PC-3 (cell line): ENCODE measurements around the gene CTSA. TPM values are rescaled to one million over a fixed set of nuclear protein-coding genes. Genes with fewer than 3 reads are reported as not detected.

Source experiments
- ATAC-seq: fragments of 200-7000 bp; cut with Tn5 transposase; 2 replicates; pipeline ENCODE4 v1.9.1; 2020; ENCODE audit warnings: mild to moderate bottlenecking, moderate library complexity
- BruUV-seq: library from RNA; stranded (reverse); fragments of 400-500 nt; replicated peaks from 2 replicates; lab custom pipeline; 2021; lab: Mats Ljungman, UMichigan
- CTCF ChIA-PET: fragments of 300-600 bp; sonication (Branson Sonifier 250); formaldehyde crosslinking; loops from one replicate; lab custom pipeline; 2022; ENCODE audit warnings: antibody characterized with exemption; lab: Charles Lee
- POLR2A ChIA-PET: fragments of 300-600 bp; sonication (Branson Sonifier 250); formaldehyde crosslinking; loops from one replicate; lab custom pipeline; 2022; ENCODE audit warnings: antibody characterized with exemption; ENCODE audit not compliant: unreplicated experiment; lab: Charles Lee
- DNase-seq: peaks from one replicate; pipeline ENCODE4 v3.0.0-alpha.2; 2015
- H2AFZ ChIP-seq: fragments of 300-600 bp; sonication (generic); 2 replicates; pipeline ENCODE4 v1.6.0; 2016; ENCODE audit warnings: antibody characterized with exemption, low read length
- H3F3A ChIP-seq: fragments of 300-600 bp; sonication (generic); one replicate; pipeline ENCODE4 v1.6.0; 2017; ENCODE audit warnings: antibody characterized with exemption, low read length, control low read depth, mild to moderate bottlenecking; ENCODE audit not compliant: unreplicated experiment
- H3K27ac ChIP-seq: fragments of 300-600 bp; sonication (generic); 2 replicates; pipeline ENCODE4 v1.5.1; 2016; ENCODE audit warnings: mild to moderate bottlenecking, low read length
- H3K27me3 ChIP-seq: fragments of 300-600 bp; sonication (generic); 2 replicates; pipeline ENCODE4 v1.6.1; 2016; ENCODE audit warnings: low read length, mixed read lengths
- H3K36me3 ChIP-seq: fragments of 300-600 bp; sonication (generic); 2 replicates; pipeline ENCODE4 v1.6.1; 2016; ENCODE audit warnings: low read depth, mixed run types, low read length, mixed read lengths
- H3K4me1 ChIP-seq: fragments of 300-600 bp; sonication (generic); 2 replicates; pipeline ENCODE4 v1.5.1; 2016; ENCODE audit warnings: low read length; ENCODE audit not compliant: insufficient read depth
- H3K4me2 ChIP-seq: fragments of 300-600 bp; sonication (generic); 2 replicates; pipeline ENCODE4 v1.6.0; 2016; ENCODE audit warnings: low read length
- H3K4me3 ChIP-seq: fragments of 300-600 bp; sonication (generic); 2 replicates; pipeline ENCODE4 v1.5.1; 2016; ENCODE audit warnings: mild to moderate bottlenecking, low read length, mixed read lengths
- H3K79me2 ChIP-seq: fragments of 300-600 bp; sonication (generic); 2 replicates; pipeline ENCODE4 v1.6.1; 2017; ENCODE audit warnings: low read length, mixed read lengths
- H3K9ac ChIP-seq: fragments of 300-600 bp; sonication (generic); 2 replicates; pipeline ENCODE4 v1.6.0; 2016; ENCODE audit warnings: mild to moderate bottlenecking, low read length
- H3K9me2 ChIP-seq: fragments of 300-600 bp; sonication (generic); replicated peaks from 2 replicates; pipeline ENCODE4 v1.6.1; 2016; ENCODE audit warnings: mixed run types, low read length, mixed read lengths
- H3K9me3 ChIP-seq: fragments of 300-600 bp; sonication (generic); 2 replicates; pipeline ENCODE4 v1.6.1; 2016; ENCODE audit warnings: low read length, mixed read lengths
- H4K20me1 ChIP-seq: fragments of 300-600 bp; sonication (generic); 2 replicates; pipeline ENCODE4 v1.6.1; 2016; ENCODE audit warnings: low read length, mixed read lengths
- EZH2 ChIP-seq: fragments of 300-600 bp; sonication (generic); IDR thresholded peaks from one replicate; pipeline ENCODE4 v1.6.1; 2017; ENCODE audit warnings: antibody characterized with exemption, mild to moderate bottlenecking, low read length; ENCODE audit not compliant: unreplicated experiment
- EZH2phosphoT487 ChIP-seq: fragments of 300-600 bp; sonication (generic); IDR thresholded peaks from 2 replicates; pipeline ENCODE4 v1.6.1; 2018; ENCODE audit warnings: mild to moderate bottlenecking, antibody characterized with exemption, low read length, borderline replicate concordance
- intact Hi-C: fragments of 100-400 bp; cut with micrococcal nuclease; formaldehyde crosslinking; loops from 2 replicates; pipeline ENCODE4 v1.9.0; 2023
- total RNA-seq: library from RNA; depleted of rRNA; stranded (reverse); fragments of >200 nt; gene quantifications from 2 replicates; pipeline ENCODE4 v1.2.3, GENCODE V29; 2014
- TF ChIP-seq, protein P1 (sequence below): fragments of 300-600 bp; sonication (generic); conservative IDR thresholded peaks from 2 replicates; pipeline ENCODE4 v1.5.1; 2017; ENCODE audit warnings: antibody characterized with exemption, low read depth, mild to moderate bottlenecking, low read length

The CTSA gene
- total RNA-seq, 1 experiment from 2014 or later, result 129 TPM

- no peaks in the 10 kb centered on the region for H3K9me3 ChIP-seq
- H4K20me1 ChIP-seq, result no peaks in the 10 kb centered on the region
- TF ChIP-seq EZH2, result no peak
- TF ChIP-seq, protein P1, sequence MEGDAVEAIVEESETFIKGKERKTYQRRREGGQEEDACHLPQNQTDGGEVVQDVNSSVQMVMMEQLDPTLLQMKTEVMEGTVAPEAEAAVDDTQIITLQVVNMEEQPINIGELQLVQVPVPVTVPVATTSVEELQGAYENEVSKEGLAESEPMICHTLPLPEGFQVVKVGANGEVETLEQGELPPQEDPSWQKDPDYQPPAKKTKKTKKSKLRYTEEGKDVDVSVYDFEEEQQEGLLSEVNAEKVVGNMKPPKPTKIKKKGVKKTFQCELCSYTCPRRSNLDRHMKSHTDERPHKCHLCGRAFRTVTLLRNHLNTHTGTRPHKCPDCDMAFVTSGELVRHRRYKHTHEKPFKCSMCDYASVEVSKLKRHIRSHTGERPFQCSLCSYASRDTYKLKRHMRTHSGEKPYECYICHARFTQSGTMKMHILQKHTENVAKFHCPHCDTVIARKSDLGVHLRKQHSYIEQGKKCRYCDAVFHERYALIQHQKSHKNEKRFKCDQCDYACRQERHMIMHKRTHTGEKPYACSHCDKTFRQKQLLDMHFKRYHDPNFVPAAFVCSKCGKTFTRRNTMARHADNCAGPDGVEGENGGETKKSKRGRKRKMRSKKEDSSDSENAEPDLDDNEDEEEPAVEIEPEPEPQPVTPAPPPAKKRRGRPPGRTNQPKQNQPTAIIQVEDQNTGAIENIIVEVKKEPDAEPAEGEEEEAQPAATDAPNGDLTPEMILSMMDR, result no peak
- TF ChIP-seq EZH2phosphoT487, result no peak
- H3K4me3 ChIP-seq, result no peak overlapping the region
- no TSS peak for BruUV-seq
- H3K4me2 ChIP-seq, result no peak overlapping the region
- no peaks in the 10 kb centered on the region for H3F3A ChIP-seq
- POLR2A ChIA-PET, result no interaction called here
- ATAC-seq (no peak), DNase-seq (no peak)
- H3K9ac ChIP-seq, result no peak overlapping the region
- H3K27ac ChIP-seq, result no peak overlapping the region
- intact Hi-C loops, result no loop called here
- no peaks in the 10 kb centered on the region for H3K27me3 ChIP-seq
- CTCF ChIA-PET, result no interaction called here
- H3K36me3 ChIP-seq, result peaks cover 50% of the 10 kb centered on the region
- H3K79me2 ChIP-seq, result no peaks in the 10 kb centered on the region
- H2AFZ ChIP-seq, result no peak overlapping the region
- H3K9me2 ChIP-seq, result no peaks in the 10 kb centered on the region
- no peaks in the 10 kb centered on the region for H3K4me1 ChIP-seq
These were observed 55.2 kb downstream of the CTSA start for GRCh38 chr20:45946149-45946970.

GRCh38 chr20:45947110-45947866 lies 56.2 kb downstream of the CTSA start:
- ChIA-PET POLR2A (no interaction called here), CTCF (no interaction called here)
- intact Hi-C loops, result no loop called here
- peaks cover 57% of the 10 kb centered on the region for H3K36me3 ChIP-seq
- TF ChIP-seq EZH2phosphoT487, result no peak
- TF ChIP-seq EZH2, result no peak
- TF ChIP-seq, protein P1, result no peak
- no peak overlapping the region for H2AFZ ChIP-seq
- no peaks in the 10 kb centered on the region for H3K9me3 ChIP-seq
- no peaks in the 10 kb centered on the region for H3K9me2 ChIP-seq
- no peak overlapping the region for H3K4me3 ChIP-seq
- H3K9ac ChIP-seq, result no peak overlapping the region
- H3K27me3 ChIP-seq, result no peaks in the 10 kb centered on the region
- DNase-seq, result no peak
- no peaks in the 10 kb centered on the region for H4K20me1 ChIP-seq
- no peak overlapping the region for H3K4me2 ChIP-seq
- no peak for ATAC-seq
- no peaks in the 10 kb centered on the region for H3K4me1 ChIP-seq
- no peaks in the 10 kb centered on the region for H3K79me2 ChIP-seq
- H3F3A ChIP-seq, result no peaks in the 10 kb centered on the region
- no peak overlapping the region for H3K27ac ChIP-seq
- TSS peak; percentile 2 for BruUV-seq
